GM21515 (cell line): Measurements from ENCODE around the gene INTS11.
A peak's percentile ranks its signal among the peaks of the same experiment; 100 is the strongest.
"Not testable (repeated sequence)": the region's sequence is repeated elsewhere in the genome, so short reads cannot be mapped to it uniquely, and the experiment has no call there.

Experiments used
- ATAC-seq: cut with Tn5 transposase; IDR thresholded peaks from one replicate; pipeline ENCODE4 v1.9.1; 2021; ENCODE audit not compliant: unreplicated experiment

INTS11 gene

DNA sequence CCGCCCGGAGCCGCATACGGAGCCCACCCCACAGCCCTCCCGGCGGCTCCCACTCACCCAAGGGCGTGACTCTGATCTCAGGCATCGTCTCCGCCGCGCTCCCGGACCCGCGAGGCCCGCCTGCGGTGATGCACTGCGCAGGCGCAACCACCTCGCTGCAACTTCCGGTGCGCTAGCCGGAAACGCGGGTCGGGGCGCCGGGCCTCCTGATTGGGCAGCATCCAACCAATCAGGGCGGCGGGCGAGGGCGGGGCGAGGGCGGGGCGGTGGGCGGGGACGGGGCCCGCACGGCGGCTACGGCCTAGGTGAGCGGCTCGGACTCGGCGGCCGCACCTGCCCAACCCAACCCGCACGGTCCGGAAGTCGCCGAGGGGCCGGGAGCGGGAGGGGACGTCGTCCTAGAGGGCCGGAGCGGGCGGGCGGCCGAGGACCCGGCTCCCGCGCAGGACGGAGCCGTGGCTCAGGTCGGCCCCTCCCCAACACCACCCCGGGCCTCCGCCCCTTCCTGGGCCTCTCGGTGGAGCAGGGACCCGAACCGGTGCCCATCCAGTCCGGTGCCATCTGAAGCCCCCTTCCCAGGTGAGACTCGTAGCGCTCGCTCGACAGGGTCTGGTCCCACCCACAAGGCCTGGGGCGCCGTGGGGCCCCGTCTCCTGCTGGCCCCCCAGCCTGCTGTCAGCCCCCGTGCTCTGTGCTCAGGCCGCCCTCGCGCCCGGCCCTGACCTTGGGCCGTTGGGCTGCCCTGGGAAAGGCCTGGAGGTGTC lies at the start of gene INTS11, which contains the start of gene CPTP:
Gene INTS11, minus strand, starts transcription at position 137 of the 764 bp plus-strand sequence. Its CDS starts 52 bp downstream, at position 85.
Gene CPTP, plus strand, starts transcription at position 279 of the 764 bp plus-strand sequence. CDS start 2,109 bp downstream, outside the sequence.
- peak; percentile 67 for ATAC-seq

DNA sequence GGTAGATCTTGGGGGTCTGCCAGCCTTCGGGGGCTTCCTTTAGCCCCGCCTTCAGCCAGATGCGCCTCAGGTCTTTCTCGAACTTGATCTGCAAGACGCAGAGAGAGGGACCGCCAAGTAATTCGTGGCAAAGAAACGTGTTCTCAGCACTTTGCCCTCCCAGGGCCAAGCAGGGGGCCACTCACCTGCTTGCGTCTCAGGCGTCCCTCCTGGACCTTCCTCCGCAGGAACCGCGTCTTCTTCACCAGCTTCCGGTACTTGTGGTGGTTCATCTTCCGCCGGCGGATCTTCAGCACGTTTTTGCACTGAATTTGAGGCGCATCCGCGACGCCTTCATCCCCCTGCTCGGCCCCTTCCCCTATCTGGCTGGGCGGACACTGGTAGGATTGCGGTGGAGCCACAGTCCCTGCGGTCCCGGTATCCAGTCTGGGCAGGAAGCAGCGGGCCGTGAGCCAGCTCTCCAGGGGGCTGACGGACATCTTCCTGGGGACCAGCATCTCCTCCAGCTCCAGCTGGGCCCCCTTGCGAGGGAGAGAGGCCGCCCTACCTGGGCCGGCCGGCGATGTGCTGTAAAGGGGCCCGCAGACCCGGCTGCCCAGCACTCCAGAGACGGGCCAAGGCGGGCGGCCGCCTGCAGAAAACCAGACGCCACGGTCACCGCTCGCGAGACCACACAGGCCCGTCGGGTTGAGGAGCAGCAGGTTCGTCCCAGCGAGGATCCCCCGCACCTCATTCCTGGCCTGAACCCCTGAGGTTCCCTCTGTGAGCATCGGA lies 49.5 kb upstream of the INTS11 start:
- ATAC-seq: no peak

GRCh38 chr1:1373051-1373814 lies 48.8 kb upstream of the INTS11 start:
- no peak for ATAC-seq

DNA sequence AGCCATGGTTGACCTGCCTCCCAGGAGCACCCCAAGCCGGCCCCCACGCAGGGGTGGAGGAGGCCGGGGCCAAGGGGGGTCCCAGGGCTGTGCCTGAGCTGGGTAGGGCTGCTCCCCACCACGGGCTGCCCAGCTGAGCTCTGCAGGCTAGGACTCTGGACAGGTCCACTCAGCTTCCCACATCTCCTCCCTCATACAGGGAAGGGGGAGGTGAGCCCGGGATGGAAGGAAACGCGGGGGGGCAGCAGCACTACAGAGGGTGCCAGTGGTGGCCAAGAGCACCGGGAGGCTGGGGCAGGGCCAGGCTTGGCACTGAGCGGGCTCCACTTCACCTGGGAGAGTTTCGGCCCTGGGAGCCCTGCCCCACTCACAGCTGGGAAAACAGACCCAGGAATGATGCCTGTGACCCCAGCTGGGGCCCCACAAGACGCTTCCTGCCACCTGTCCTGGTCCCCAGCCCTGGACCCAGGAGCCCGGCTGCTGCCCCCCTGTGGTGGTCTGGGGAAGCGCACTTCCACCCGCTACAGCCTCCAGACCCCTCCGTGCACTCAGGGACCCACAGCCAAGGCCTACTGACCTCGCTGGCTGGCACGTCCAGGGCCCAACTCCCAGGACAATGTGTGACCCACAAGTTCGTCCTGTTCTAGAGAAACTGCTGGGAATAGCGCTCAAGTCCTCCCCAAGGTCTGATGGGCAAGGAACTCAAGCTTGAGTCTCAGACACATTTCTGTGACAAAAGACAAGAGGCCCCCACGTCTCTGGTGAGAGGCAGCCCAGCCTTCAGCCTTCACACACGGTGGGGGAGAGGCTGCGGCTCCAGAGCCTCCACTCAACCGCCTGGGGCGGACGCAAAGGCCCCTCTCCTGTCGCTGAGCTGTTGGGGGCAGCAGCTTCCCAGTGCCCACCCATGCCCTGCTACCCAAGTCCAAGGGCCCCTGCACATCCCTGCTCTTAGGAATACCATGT lies 47.6 kb upstream of the INTS11 start:
- no peak for ATAC-seq

GRCh38 chr1:1371364-1371745 lies 46.9 kb upstream of the INTS11 start:
- ATAC-seq: no peak

DNA sequence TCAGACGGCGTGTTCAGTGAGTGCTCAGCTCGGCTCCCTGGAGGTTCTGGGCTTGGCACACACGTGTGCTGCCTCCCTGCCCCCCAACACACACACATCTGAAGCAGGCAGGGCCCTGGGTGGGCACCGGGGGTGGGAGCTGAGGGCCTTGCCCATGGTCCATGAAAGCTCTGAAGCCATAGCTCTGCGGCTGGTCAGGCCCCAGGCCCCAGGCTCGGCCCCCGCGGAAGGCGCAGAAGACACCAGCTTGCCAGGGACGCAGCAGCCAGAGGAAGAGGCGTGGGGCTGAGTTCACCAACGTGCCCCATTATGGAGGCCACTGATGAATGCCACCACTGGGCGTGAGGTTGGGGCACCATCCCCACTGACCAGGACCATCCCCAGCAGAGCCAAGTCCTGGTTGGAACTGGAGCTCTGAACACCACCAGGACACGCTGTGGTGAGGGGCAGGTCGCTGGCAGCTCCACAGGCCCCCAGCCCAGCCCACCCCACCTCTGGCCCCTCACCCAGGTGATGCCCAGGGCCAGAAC lies 46.4 kb upstream of the INTS11 start:
- no peak for ATAC-seq

GRCh38 chr1:1370094-1370493 lies 45.6 kb upstream of the INTS11 start:
- ATAC-seq: not testable (repeated sequence)

- ATAC-seq: no peak
These were observed 42.9 kb upstream of the INTS11 start for GRCh38 chr1:1367315-1367714.

DNA sequence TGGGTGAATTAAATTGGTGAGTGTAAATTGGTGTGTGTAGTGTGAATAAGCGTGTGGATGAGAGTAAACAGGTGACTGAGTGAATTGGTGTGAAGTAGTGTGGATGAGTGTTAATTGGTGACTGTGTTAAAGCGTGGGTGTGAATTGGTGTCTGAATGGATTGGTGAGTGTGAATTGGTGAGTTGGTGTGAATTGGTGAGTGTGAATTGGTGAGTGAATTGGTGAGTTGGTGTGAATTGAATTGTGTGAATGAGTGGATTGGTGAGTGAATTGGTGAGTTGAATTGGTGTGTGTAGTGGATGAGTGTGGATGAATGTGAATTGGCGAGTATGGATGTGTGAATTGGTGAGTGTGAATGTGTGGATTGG lies 42.2 kb upstream of the INTS11 start:
- no peak for ATAC-seq

DNA sequence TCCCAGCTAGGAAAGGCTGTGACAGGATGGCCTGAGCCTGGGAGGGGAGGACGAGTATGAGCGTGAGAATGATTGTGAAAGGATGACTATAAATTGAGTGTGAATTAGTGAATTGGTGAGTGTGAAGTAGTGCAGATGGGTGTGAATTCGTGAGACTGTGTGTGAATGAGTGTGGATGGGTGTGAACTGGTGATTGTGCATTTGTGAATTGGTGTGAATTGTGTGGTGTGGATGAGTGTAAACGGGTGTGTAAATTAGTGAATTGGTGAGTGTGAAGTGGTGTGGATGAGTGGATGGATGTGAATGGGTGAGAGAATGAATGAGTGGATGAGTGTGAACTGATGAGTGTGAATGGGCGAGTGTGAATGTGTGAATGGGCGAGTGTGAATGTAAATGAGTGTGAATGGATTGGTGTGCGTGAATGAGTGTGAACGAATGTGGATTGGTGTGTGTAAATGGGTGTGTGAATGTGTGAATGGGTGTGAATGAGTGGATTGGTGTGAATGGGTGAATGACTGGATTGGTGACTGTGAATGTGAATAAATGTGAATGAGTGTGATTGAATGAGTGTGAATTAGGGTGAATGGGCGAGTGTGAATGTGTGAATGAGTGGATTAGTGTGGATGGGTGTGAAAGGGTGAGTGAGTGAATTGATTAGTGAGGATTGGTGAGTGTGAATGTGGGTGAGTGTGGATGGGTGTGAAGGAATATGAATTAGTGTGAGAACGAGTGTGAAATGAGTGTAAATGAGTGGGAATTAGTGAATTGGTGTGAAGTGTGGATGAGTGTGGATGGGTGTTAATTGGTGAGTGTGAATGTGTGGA lies 41.6 kb upstream of the INTS11 start:
- no peak for ATAC-seq

GRCh38 chr1:1364266-1364665 lies 39.8 kb upstream of the INTS11 start:
- ATAC-seq: no peak

DNA sequence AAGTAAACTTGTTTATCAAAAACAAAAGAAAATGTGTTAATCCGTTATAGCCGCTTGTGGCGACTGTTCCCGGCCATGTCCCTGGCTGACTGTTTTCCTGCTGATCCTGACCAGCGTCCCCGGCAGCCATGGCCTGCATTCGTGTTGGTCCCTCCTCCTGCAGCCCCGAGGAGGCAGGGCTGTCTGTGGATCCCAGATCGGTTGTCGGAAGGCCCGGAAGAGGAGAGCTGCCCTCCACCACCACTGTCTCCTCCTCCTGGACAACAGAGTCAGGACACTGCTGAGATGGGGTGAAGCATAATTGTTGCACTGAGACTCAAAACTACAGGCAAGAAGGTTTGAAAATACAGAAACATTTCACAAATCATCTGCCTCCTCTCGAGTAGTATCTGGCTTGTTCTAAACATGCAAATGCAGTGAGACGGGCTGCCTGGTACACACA lies 37.5 kb upstream of the INTS11 start:
- no peak for ATAC-seq

DNA sequence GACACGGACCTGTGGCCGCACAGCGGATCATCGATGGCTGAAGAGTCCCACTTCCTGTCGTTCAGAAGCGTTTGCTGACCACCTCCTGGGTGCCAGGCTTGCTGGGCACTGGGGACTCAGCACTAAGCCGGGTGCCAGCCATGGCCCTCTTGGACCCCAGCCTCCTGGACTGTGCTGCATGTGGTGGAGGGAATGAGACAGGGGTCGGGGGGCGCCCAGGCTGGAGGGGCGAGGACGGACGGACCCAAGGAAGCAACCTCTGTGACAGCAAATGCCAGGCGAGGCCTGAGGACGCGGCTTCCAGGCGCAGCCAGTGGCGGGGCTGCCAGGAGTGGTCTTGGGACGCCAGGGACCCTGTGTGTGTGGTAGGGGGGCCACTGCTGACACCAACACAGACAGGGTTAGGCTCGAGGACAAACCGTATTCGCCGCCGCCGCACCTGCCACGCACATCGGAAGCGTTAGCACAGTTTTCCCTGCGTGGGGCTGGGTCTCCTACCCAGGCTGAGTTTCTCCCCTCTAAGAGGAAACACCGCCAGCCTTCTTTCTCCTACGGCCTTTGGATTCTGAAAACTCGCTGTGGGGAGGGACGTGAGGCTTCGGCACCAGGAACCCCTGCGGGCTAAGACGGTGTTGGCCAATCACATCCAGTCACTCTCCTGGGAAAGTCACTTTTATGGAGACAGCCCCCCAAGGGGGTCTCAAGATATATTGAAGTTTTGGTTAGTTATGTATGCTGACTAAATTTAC lies 36.9 kb upstream of the INTS11 start:
- no peak for ATAC-seq

- no peak for ATAC-seq
These were observed 36.2 kb upstream of the INTS11 start for GRCh38 chr1:1360506-1361169.

- ATAC-seq: no peak
These were observed 35.4 kb upstream of the INTS11 start for GRCh38 chr1:1359664-1360468.

DNA sequence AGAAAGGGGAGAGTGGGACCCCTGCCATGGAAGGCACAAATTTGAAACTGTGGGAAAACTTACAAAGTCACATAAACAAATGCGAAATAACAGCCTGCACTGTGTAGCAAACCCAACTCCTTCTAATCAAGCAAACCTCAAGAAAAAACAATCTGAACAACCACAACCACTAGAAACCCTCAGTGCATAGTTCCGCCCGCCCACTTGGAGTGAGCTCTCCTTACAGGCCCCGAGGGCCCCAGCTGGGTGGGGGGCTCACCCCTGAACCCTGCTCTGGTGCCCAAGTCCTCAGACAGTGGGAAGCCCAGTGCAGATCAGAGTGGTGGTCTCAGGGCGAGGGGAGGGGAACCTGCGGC lies 34.8 kb upstream of the INTS11 start:
- no peak for ATAC-seq
